Neural cell (in vitro differentiated cells): ENCODE data around the gene LDLRAD4. TPM values are rescaled to one million over a fixed set of nuclear protein-coding genes. Genes with fewer than 3 reads are reported as not detected.

Experiments used
- H2AFZ ChIP-seq: fragments of 200-600, 300-800 bp; sonication (generic), shearing (Covaris generic); 2 replicates; pipeline ENCODE4 v1.6.0; 2014; ENCODE audit warnings: low read depth, mild to moderate bottlenecking, antibody characterized with exemption, low read length, moderate library complexity
- H3F3A ChIP-seq: fragments of 200-600 bp; shearing (Covaris generic); 2 replicates; pipeline ENCODE4 v1.6.1; 2016; ENCODE audit warnings: mild to moderate bottlenecking, moderate library complexity, mixed read lengths, antibody characterized with exemption, low read length; ENCODE audit not compliant: insufficient read depth, poor library complexity, severe bottlenecking
- H3K27ac ChIP-seq: fragments of 200-600, 300-800 bp; sonication (generic), shearing (Covaris generic); 2 replicates; pipeline ENCODE4 v1.5.1; 2014; ENCODE audit warnings: mild to moderate bottlenecking, low read length, moderate library complexity
- H3K27me3 ChIP-seq: fragments of 300-800, 200-600 bp; sonication (generic), shearing (Covaris generic); 2 replicates; pipeline ENCODE4 v1.6.0; 2014; ENCODE audit warnings: mild to moderate bottlenecking, low read depth, low read length, moderate library complexity; ENCODE audit not compliant: insufficient read depth
- H3K36me3 ChIP-seq: fragments of 300-800, 200-600 bp; sonication (generic), shearing (Covaris generic); 2 replicates; pipeline ENCODE4 v1.5.1; 2014; ENCODE audit warnings: mild to moderate bottlenecking, antibody characterized with exemption, low read length, moderate library complexity; ENCODE audit not compliant: insufficient read depth
- H3K4me2 ChIP-seq: fragments of 300-800, 200-600 bp; sonication (generic), shearing (Covaris generic); 2 replicates; pipeline ENCODE4 v1.6.0; 2014; ENCODE audit warnings: mild to moderate bottlenecking, low read length
- H3K4me3 ChIP-seq: fragments of 300-800, 200-600 bp; sonication (generic), shearing (Covaris generic); 2 replicates; pipeline ENCODE4 v1.5.1; 2014; ENCODE audit warnings: mild to moderate bottlenecking, low read length, moderate library complexity
- H3K79me2 ChIP-seq: fragments of 200-600 bp; shearing (Covaris generic); replicated peaks from 2 replicates; pipeline ENCODE4 v1.6.0; 2014; ENCODE audit warnings: mild to moderate bottlenecking, low read length, moderate library complexity; ENCODE audit not compliant: insufficient read depth
- H3K9ac ChIP-seq: fragments of 300-800, 200-600 bp; sonication (generic), shearing (Covaris generic); 2 replicates; pipeline ENCODE4 v1.6.1; 2016; ENCODE audit warnings: mild to moderate bottlenecking, low read length, mixed read lengths
- H3K9me2 ChIP-seq: fragments of 200-600 bp; shearing (Covaris generic); 2 replicates; pipeline ENCODE4 v1.6.1; 2016; ENCODE audit warnings: mild to moderate bottlenecking, low read length, mixed read lengths; ENCODE audit not compliant: insufficient read depth
- H3K9me3 ChIP-seq: fragments of 200-600, 300-800 bp; sonication (generic), shearing (Covaris generic); 2 replicates; pipeline ENCODE4 v1.6.1; 2016; ENCODE audit warnings: mild to moderate bottlenecking, mixed run types, low read length, moderate library complexity, mixed read lengths
- H4K20me1 ChIP-seq: fragments of 200-600 bp; shearing (Covaris generic); 2 replicates; pipeline ENCODE4 v1.6.1; 2016; ENCODE audit warnings: mild to moderate bottlenecking, mixed run types; ENCODE audit not compliant: insufficient read depth
- EP300 ChIP-seq: fragments of 450-650 bp; conservative IDR thresholded peaks from 2 replicates; pipeline ENCODE4 v1.6.1; 2014; ENCODE audit warnings: antibody characterized with exemption, mild to moderate bottlenecking, moderate library complexity; ENCODE audit not compliant: poor library complexity, severe bottlenecking
- EZH2 ChIP-seq: fragments of 200-600, 300-800 bp; shearing (Covaris generic), sonication (generic); IDR thresholded peaks from 2 replicates; pipeline ENCODE4 v1.6.1; 2014; ENCODE audit warnings: antibody characterized with exemption, low read length, borderline replicate concordance, mild to moderate bottlenecking; ENCODE audit not compliant: insufficient read depth, poor library complexity, severe bottlenecking
- MXI1 ChIP-seq: fragments of 450-650 bp; conservative IDR thresholded peaks from 2 replicates; pipeline ENCODE4 v1.6.1; 2014; ENCODE audit warnings: antibody characterized with exemption, mild to moderate bottlenecking; ENCODE audit not compliant: poor library complexity, severe bottlenecking
- POLR2AphosphoS5 ChIP-seq: IDR thresholded peaks from 2 replicates; pipeline ENCODE4 v1.6.1; 2012
- RAD21 ChIP-seq: fragments of 450-650 bp; conservative IDR thresholded peaks from 2 replicates; pipeline ENCODE4 v1.6.1; 2014; ENCODE audit warnings: antibody characterized with exemption, mild to moderate bottlenecking, moderate library complexity
- SMC3 ChIP-seq: fragments of 450-650 bp; conservative IDR thresholded peaks from 2 replicates; pipeline ENCODE4 v1.6.1; 2014; ENCODE audit warnings: antibody characterized with exemption, mild to moderate bottlenecking, moderate library complexity; ENCODE audit not compliant: poor library complexity
- TAF1 ChIP-seq: IDR thresholded peaks from 2 replicates; pipeline ENCODE4 v1.6.1; 2012; ENCODE audit warnings: low read depth
- polyA plus RNA-seq: library from polyadenylated mRNA; depleted of rRNA; stranded (reverse); fragments of >200 nt; gene quantifications from 2 replicates; pipeline ENCODE4 v1.2.3, GENCODE V29; 2014
- TF ChIP-seq, protein P1 (sequence below): fragments of 450-650 bp; IDR thresholded peaks from 2 replicates; pipeline ENCODE4 v1.5.1; 2014; ENCODE audit warnings: antibody characterized with exemption, mild to moderate bottlenecking, moderate library complexity; ENCODE audit not compliant: poor library complexity, severe bottlenecking
- TF ChIP-seq, protein P2 (sequence below): IDR thresholded peaks from 2 replicates; pipeline ENCODE4 v1.6.1; 2012; ENCODE audit warnings: borderline replicate concordance

LDLRAD4 gene
- polyA plus RNA-seq, 1 donor from 2014 or later: 3.7 TPM

GRCh38 chr18:13572721-13573120 is 354.2 kb downstream of the LDLRAD4 start:
- no peaks in the 10 kb centered on the region for H3K9me2 ChIP-seq
- no peaks in the 10 kb centered on the region for H3K36me3 ChIP-seq
- no peak overlapping the region for H3K9ac ChIP-seq
- no peaks in the 10 kb centered on the region for H3F3A ChIP-seq
- no peak overlapping the region for H3K4me2 ChIP-seq
- TF ChIP-seq EZH2 (no peak), TAF1 (no peak), EP300 (no peak), SMC3 (no peak), POLR2AphosphoS5 (no peak), MXI1 (no peak), RAD21 (no peak)
- TF ChIP-seq, protein P1, sequence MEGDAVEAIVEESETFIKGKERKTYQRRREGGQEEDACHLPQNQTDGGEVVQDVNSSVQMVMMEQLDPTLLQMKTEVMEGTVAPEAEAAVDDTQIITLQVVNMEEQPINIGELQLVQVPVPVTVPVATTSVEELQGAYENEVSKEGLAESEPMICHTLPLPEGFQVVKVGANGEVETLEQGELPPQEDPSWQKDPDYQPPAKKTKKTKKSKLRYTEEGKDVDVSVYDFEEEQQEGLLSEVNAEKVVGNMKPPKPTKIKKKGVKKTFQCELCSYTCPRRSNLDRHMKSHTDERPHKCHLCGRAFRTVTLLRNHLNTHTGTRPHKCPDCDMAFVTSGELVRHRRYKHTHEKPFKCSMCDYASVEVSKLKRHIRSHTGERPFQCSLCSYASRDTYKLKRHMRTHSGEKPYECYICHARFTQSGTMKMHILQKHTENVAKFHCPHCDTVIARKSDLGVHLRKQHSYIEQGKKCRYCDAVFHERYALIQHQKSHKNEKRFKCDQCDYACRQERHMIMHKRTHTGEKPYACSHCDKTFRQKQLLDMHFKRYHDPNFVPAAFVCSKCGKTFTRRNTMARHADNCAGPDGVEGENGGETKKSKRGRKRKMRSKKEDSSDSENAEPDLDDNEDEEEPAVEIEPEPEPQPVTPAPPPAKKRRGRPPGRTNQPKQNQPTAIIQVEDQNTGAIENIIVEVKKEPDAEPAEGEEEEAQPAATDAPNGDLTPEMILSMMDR: no peak
- TF ChIP-seq, protein P2, sequence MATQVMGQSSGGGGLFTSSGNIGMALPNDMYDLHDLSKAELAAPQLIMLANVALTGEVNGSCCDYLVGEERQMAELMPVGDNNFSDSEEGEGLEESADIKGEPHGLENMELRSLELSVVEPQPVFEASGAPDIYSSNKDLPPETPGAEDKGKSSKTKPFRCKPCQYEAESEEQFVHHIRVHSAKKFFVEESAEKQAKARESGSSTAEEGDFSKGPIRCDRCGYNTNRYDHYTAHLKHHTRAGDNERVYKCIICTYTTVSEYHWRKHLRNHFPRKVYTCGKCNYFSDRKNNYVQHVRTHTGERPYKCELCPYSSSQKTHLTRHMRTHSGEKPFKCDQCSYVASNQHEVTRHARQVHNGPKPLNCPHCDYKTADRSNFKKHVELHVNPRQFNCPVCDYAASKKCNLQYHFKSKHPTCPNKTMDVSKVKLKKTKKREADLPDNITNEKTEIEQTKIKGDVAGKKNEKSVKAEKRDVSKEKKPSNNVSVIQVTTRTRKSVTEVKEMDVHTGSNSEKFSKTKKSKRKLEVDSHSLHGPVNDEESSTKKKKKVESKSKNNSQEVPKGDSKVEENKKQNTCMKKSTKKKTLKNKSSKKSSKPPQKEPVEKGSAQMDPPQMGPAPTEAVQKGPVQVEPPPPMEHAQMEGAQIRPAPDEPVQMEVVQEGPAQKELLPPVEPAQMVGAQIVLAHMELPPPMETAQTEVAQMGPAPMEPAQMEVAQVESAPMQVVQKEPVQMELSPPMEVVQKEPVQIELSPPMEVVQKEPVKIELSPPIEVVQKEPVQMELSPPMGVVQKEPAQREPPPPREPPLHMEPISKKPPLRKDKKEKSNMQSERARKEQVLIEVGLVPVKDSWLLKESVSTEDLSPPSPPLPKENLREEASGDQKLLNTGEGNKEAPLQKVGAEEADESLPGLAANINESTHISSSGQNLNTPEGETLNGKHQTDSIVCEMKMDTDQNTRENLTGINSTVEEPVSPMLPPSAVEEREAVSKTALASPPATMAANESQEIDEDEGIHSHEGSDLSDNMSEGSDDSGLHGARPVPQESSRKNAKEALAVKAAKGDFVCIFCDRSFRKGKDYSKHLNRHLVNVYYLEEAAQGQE: no peak
- no peaks in the 10 kb centered on the region for H3K9me3 ChIP-seq
- H3K27me3 ChIP-seq: no peaks in the 10 kb centered on the region
- H3K79me2 ChIP-seq: no peaks in the 10 kb centered on the region
- no peak overlapping the region for H3K27ac ChIP-seq
- no peaks in the 10 kb centered on the region for H4K20me1 ChIP-seq
- no peak overlapping the region for H2AFZ ChIP-seq
- H3K4me3 ChIP-seq: no peak overlapping the region

DNA sequence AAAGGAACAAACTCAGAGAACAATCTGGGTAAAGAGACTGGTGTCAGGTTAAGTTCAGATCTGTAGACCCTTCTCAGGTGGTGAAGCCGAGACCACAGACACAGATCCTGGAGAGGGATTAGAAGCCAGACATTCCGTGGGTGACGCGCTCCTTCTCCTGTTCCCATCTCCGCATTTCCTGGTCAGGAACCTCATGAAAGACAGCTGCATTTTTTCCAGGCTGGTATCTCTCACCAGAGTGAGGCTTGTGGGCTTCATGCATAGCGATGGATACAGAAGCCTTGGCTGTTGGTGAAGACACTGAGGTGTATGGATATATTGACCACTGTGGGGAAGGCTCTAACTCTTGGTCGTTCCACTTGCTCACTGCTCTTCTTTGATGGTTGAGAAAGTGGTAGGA is 355.2 kb downstream of the LDLRAD4 start:
- H3K4me2 ChIP-seq: no peak overlapping the region
- no peak overlapping the region for H3K27ac ChIP-seq
- no peak overlapping the region for H2AFZ ChIP-seq
- no peak overlapping the region for H3K4me3 ChIP-seq
- TF ChIP-seq, protein P1: no peak
- TF ChIP-seq MXI1 (no peak), EP300 (no peak)
- no peak overlapping the region for H3K9ac ChIP-seq
- H4K20me1 ChIP-seq: no peaks in the 10 kb centered on the region
- no peaks in the 10 kb centered on the region for H3K27me3 ChIP-seq
- H3K9me2 ChIP-seq: no peaks in the 10 kb centered on the region
- no peaks in the 10 kb centered on the region for H3F3A ChIP-seq
- H3K9me3 ChIP-seq: no peaks in the 10 kb centered on the region
- no peaks in the 10 kb centered on the region for H3K79me2 ChIP-seq
- no peaks in the 10 kb centered on the region for H3K36me3 ChIP-seq
